Cardiac fibroblast (primary cell): ENCODE measurements around the gene HILPDA.

ENCODE experiments used
- DNase-seq, 2 donors: peaks; one replicate each; pipeline versions ENCODE4 v3.0.0 to v3.0.0-alpha.2; 2010; ENCODE audit warnings: low read depth in 2 of 2
- H3K4me3 ChIP-seq, 2 donors: replicated peaks in 1 of 2; 1 replicate in 1 of 2; 2 replicates in 1 of 2; pipeline ENCODE4 v1.5.1; 2011; ENCODE audit warnings: low read depth in 2 of 2, low read length in 2 of 2, mild to moderate bottlenecking in 2 of 2, moderate library complexity in 1 of 2
- TF ChIP-seq, protein P1 (sequence below): IDR thresholded peaks from one replicate; pipeline ENCODE4 v1.5.1; 2011; ENCODE audit warnings: low read depth, mild to moderate bottlenecking, low read length, inconsistent platforms

Gene HILPDA

DNA sequence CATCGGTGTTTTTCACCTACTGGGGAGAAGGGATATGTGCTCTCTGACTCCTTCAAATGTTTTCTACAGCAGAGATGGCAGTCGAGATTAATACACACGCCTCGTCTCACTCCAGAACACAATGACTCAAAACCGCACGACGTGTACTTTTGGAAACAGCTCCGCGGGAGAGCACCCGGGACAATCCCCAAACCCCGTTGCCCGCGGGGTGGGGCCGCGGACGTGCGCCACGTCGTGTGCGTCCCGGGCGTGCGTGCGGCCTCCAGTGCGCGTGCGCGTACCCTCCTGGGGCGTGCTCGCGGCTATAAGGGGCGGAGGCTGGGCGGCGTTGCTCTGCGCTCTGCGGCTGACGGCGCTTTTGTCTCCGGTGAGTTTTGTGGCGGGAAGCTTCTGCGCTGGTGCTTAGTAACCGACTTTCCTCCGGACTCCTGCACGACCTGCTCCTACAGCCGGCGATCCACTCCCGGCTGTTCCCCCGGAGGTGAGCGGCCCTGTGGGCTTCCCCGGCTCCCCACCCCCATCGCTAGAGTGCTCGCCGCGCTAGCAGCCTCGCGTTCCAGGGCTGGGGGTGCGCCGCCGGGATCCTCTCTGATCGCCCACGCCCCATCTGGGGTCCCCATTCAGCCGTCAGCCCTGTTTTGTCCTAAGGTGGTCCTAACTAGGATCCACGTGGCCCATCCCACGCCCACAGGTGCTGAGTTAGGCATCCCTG lies at the start of gene HILPDA:
Gene HILPDA (plus strand): TSS at position 336 of the 712 bp plus-strand sequence. CDS start 1,391 bp downstream, outside the sequence.
- peak within 1 kb of the TSS; percentile 89 to 91 for H3K4me3 ChIP-seq
- DNase-seq, result peak; percentile 98
- TF ChIP-seq, protein P1, sequence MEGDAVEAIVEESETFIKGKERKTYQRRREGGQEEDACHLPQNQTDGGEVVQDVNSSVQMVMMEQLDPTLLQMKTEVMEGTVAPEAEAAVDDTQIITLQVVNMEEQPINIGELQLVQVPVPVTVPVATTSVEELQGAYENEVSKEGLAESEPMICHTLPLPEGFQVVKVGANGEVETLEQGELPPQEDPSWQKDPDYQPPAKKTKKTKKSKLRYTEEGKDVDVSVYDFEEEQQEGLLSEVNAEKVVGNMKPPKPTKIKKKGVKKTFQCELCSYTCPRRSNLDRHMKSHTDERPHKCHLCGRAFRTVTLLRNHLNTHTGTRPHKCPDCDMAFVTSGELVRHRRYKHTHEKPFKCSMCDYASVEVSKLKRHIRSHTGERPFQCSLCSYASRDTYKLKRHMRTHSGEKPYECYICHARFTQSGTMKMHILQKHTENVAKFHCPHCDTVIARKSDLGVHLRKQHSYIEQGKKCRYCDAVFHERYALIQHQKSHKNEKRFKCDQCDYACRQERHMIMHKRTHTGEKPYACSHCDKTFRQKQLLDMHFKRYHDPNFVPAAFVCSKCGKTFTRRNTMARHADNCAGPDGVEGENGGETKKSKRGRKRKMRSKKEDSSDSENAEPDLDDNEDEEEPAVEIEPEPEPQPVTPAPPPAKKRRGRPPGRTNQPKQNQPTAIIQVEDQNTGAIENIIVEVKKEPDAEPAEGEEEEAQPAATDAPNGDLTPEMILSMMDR, result no peak

DNA sequence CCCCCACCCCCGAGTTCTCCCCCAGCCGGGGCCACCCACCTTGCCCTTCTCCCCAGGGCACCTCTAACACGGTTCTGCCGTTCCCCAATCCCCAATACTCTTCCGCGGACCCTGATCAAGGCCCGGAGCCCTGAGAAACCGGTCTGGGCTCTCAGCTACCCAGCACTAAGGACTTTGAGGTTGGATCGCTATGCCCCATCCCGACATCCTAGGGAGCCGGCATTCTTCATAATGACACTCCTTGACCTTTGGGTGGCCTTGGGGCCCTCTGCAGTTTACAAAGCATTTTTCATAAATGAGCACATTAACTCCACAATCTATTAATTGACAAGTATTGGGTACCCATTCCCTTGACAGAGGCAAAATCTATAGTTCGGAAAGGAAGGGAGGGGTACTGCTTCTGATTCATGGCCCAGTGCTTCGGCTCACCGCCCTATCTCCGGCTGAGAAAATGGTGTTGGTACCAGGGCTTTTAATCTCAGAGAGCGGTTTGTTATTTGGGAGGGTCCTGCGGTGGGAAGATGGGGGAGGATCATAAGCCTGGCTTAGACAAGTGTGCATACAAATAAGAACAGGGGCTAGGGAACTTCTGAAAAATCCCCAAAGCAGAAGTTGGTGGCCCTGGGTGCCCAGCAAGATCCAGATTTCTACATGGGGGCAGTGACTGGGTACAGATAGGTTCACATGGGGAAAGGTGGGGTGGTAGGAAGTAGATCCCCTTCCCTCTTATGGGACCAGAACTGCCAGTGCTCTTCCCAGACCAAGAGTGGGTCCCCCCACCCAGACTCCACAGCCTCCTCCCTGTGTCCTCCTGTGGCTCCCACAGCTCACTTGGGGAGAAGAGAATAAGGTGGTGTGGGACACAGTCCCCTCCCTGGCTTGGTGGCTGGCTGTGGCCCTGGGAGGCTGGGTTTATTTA lies 49.1 kb upstream of the HILPDA start:
- H3K4me3 ChIP-seq, result peak overlapping the region in 1 of 2 donors; percentile 80
- no peak for DNase-seq

DNA sequence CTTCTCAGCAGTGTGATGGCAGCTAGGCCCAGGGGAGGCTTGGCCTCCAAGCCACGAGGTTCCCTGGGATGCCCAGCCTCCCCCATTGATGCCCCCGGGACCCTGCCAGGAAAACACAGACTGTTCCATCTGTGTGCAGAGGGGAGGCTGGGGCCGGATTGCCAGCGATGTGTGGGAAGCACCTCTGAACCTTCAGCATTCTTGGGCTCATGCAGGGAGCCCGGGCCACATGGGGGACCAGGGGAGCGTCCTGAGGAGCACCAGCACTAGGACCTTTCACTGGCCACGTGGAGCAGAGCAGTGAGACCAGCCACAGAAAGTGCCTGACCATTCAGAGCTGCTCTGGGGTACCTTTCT lies 48.5 kb upstream of the HILPDA start:
- TF ChIP-seq, protein P1, result no peak
- H3K4me3 ChIP-seq, result no peak overlapping the region
- no peak for DNase-seq

More for the DNA sequence above, 49.1 kb upstream of the HILPDA start:
- TF ChIP-seq, protein P1, result no peak

GRCh38 chr7:128407751-128408708 lies 47.6 kb upstream of the HILPDA start:
- H3K4me3 ChIP-seq, result peak overlapping the region; percentile 59 to 64
- DNase-seq, result peak in 1 of 2 donors; percentile 22
- TF ChIP-seq, protein P1, result no peak

GRCh38 chr7:128408709-128409595 lies 46.7 kb upstream of the HILPDA start:
- TF ChIP-seq, protein P1, result no peak
- H3K4me3 ChIP-seq, result peak overlapping the region; percentile 59 to 64
- DNase-seq, result peak in 1 of 2 donors; percentile 26
